H1 (cell line): ENCODE data around the gene RFPL1. TPM values are rescaled to one million over a fixed set of nuclear protein-coding genes. Genes with fewer than 3 reads are reported as not detected.

Source experiments
- CTCF ChIA-PET: fragments of 300-600 bp; sonication (Branson Sonifier 250); formaldehyde crosslinking; loops from one replicate; lab custom pipeline; 2021; ENCODE audit not compliant: partially characterized antibody; lab: Charles Lee
- POLR2A ChIA-PET: fragments of 300-600 bp; sonication (Branson Sonifier 250); formaldehyde crosslinking; loops from one replicate; lab custom pipeline; 2021; ENCODE audit warnings: inconsistent platforms; ENCODE audit not compliant: partially characterized antibody; lab: Charles Lee
- DNase-seq, 2 experiments: peaks; one replicate each; pipeline versions ENCODE4 v3.0.0 to v3.0.0-alpha.2; 2010 to 2022; ENCODE audit warnings: low spot score in 2 of 2, low read depth in 1 of 2, mixed read lengths in 1 of 2
- FAIRE-seq: peaks from 2 replicates; lab custom pipeline; 2011; peaks lifted over from hg19 to GRCh38; lab: Jason Lieb, UNC
- H2AFZ ChIP-seq: 2 replicates; pipeline ENCODE4 v1.8.1; 2012; ENCODE audit warnings: low read length, inconsistent platforms
- H2AK5ac ChIP-seq: 2 replicates; pipeline ENCODE4 v1.6.1; 2013; ENCODE audit warnings: low read depth, low read length
- H2BK120ac ChIP-seq: replicated peaks from 2 replicates; pipeline ENCODE3; 2013; ENCODE audit warnings: low read depth, low read length, inconsistent platforms
- H2BK12ac ChIP-seq: 2 replicates; pipeline ENCODE4 v1.6.1; 2013; ENCODE audit warnings: low read depth, low read length
- H2BK15ac ChIP-seq: 2 replicates; pipeline ENCODE4 v1.6.1; 2013; ENCODE audit warnings: low read length
- H2BK20ac ChIP-seq: 2 replicates; pipeline ENCODE4 v1.6.1; 2013; ENCODE audit warnings: low read length
- H2BK5ac ChIP-seq: 2 replicates; pipeline ENCODE4 v1.6.1; 2013; ENCODE audit warnings: low read depth, low read length
- H3K14ac ChIP-seq: 2 replicates; pipeline ENCODE4 v1.6.1; 2013; ENCODE audit warnings: inconsistent platforms; ENCODE audit not compliant: insufficient read length
- H3K18ac ChIP-seq: 2 replicates; pipeline ENCODE4 v1.6.1; 2013; ENCODE audit warnings: low read length; ENCODE audit errors: extremely low read depth
- H3K23ac ChIP-seq: 2 replicates; pipeline ENCODE4 v1.6.1; 2013; ENCODE audit warnings: inconsistent platforms; ENCODE audit not compliant: insufficient read length
- H3K23me2 ChIP-seq: 2 replicates; pipeline ENCODE4 v1.6.1; 2013; ENCODE audit warnings: low read depth, low read length
- H3K27ac ChIP-seq: 2 replicates; pipeline ENCODE4 v1.6.1; 2011; ENCODE audit warnings: low read depth, low read length, inconsistent platforms
- H3K27me3 ChIP-seq, 4 experiments: replicated peaks in 1 of 4; 1 replicate in 1 of 4; 2 replicates in 3 of 4; pipeline versions ENCODE4 v1.6.1 to v1.8.1; 2011 to 2013; ENCODE audit warnings: low read length in 3 of 4, mild to moderate bottlenecking in 3 of 4, inconsistent platforms in 2 of 4, mixed read lengths in 2 of 4, moderate library complexity in 1 of 4; ENCODE audit not compliant: control insufficient read depth in 3 of 4, insufficient read depth in 3 of 4; ENCODE audit errors: extremely low read depth in 1 of 4
- H3K36me3 ChIP-seq, 4 experiments: 2 replicates each; pipeline versions ENCODE4 v1.6.1 to v1.8.1; 2011 to 2013; ENCODE audit warnings: mild to moderate bottlenecking in 4 of 4, low read length in 3 of 4, moderate library complexity in 2 of 4, control low read depth in 1 of 4, inconsistent platforms in 1 of 4; ENCODE audit not compliant: insufficient read depth in 4 of 4, control insufficient read depth in 2 of 4
- H3K4ac ChIP-seq: replicated peaks from 2 replicates; pipeline ENCODE3; 2013; ENCODE audit warnings: low read length, low read depth, mixed read lengths, inconsistent platforms; ENCODE audit not compliant: insufficient read length
- H3K4me1 ChIP-seq, 4 experiments: replicated peaks in 1 of 4; 1 replicate in 1 of 4; 2 replicates in 3 of 4; pipeline versions ENCODE4 v1.6.1 to v1.8.1; 2011 to 2013; ENCODE audit warnings: low read length in 3 of 4, inconsistent platforms in 2 of 4, mixed read lengths in 1 of 4; ENCODE audit not compliant: insufficient read depth in 4 of 4, control insufficient read depth in 3 of 4
- H3K4me2 ChIP-seq, 2 experiments: 2 replicates each; pipeline versions ENCODE4 v1.6.1 to v1.8.1; 2011 to 2013; ENCODE audit warnings: low read depth in 2 of 2, low read length in 2 of 2, control low read depth in 1 of 2, inconsistent platforms in 1 of 2, mild to moderate bottlenecking in 1 of 2; ENCODE audit not compliant: insufficient read depth in 1 of 2
- H3K4me3 ChIP-seq, 4 experiments: fragments of 200-600, 300-600 bp in 1 of 4; sonication (generic), shearing (Covaris generic), sonication (Bioruptor Twin) in 1 of 4; 2 replicates each; pipeline versions ENCODE4 v1.5.1 to v1.8.1; 2011 to 2016; ENCODE audit warnings: low read length in 4 of 4, low read depth in 3 of 4, control low read depth in 2 of 4, inconsistent platforms in 2 of 4, mild to moderate bottlenecking in 2 of 4, mixed read lengths in 1 of 4, moderate library complexity in 1 of 4; ENCODE audit not compliant: insufficient read depth in 2 of 4; ENCODE audit errors: extremely low read depth in 1 of 4
- H3K56ac ChIP-seq: replicated peaks from 2 replicates; pipeline ENCODE3; 2013; ENCODE audit warnings: low read depth, mild to moderate bottlenecking, mixed read lengths, low read length, inconsistent platforms; ENCODE audit not compliant: insufficient read length
- H3K79me1 ChIP-seq: 2 replicates; pipeline ENCODE4 v1.6.1; 2013; ENCODE audit warnings: low read depth, low read length, control low read depth
- H3K79me2 ChIP-seq, 2 experiments: 2 replicates each; pipeline versions ENCODE4 v1.6.1 to v1.8.1; 2012 to 2013; ENCODE audit warnings: low read length in 2 of 2, mild to moderate bottlenecking in 2 of 2, inconsistent platforms in 1 of 2; ENCODE audit not compliant: insufficient read depth in 2 of 2, control insufficient read depth in 1 of 2
- H3K9ac ChIP-seq, 4 experiments: replicated peaks in 1 of 4; 1 replicate in 1 of 4; 2 replicates in 3 of 4; pipeline versions ENCODE4 v1.6.1 to v1.8.1; 2011 to 2013; ENCODE audit warnings: low read depth in 3 of 4, low read length in 3 of 4, control low read depth in 2 of 4, mild to moderate bottlenecking in 2 of 4, moderate library complexity in 2 of 4, inconsistent platforms in 1 of 4; ENCODE audit errors: extremely low read depth in 1 of 4
- H3K9me3 ChIP-seq, 2 experiments: 2 replicates each; pipeline versions ENCODE4 v1.6.1 to v1.8.1; 2012 to 2013; ENCODE audit warnings: mild to moderate bottlenecking in 2 of 2, moderate library complexity in 2 of 2, control low read depth in 1 of 2, inconsistent platforms in 1 of 2, low read depth in 1 of 2, low read length in 1 of 2, mixed read lengths in 1 of 2; ENCODE audit not compliant: insufficient read depth in 2 of 2
- H4K20me1 ChIP-seq, 2 experiments: replicated peaks in 1 of 2; 2 replicates each; pipeline versions ENCODE3 to v1.8.1; 2011 to 2013; ENCODE audit warnings: inconsistent platforms in 2 of 2, low read length in 2 of 2, mild to moderate bottlenecking in 1 of 2; ENCODE audit not compliant: insufficient read depth in 2 of 2, control insufficient read depth in 1 of 2
- H4K5ac ChIP-seq: 2 replicates; pipeline ENCODE4 v1.6.1; 2013; ENCODE audit warnings: low read length, low read depth, mixed read lengths, inconsistent platforms; ENCODE audit not compliant: insufficient read length
- H4K8ac ChIP-seq: 2 replicates; pipeline ENCODE4 v1.8.0; 2013; ENCODE audit warnings: mild to moderate bottlenecking, moderate library complexity, low read length, inconsistent platforms; ENCODE audit not compliant: insufficient read depth; ENCODE audit errors: extremely low read depth
- H4K91ac ChIP-seq: replicated peaks from 2 replicates; pipeline ENCODE3; 2013; ENCODE audit warnings: low read length, mixed read lengths, inconsistent platforms; ENCODE audit not compliant: insufficient read length
- CHD2 ChIP-seq: IDR thresholded peaks from 2 replicates; pipeline ENCODE4 v1.6.1; 2012; ENCODE audit warnings: low read length, improper control_type of control experiment
- CTBP2 ChIP-seq: IDR thresholded peaks from 2 replicates; pipeline ENCODE4 v1.7.0; 2011; ENCODE audit warnings: borderline replicate concordance, mild to moderate bottlenecking, moderate library complexity, mixed read lengths, low read length; ENCODE audit not compliant: insufficient read depth, insufficient read length
- JUN ChIP-seq: IDR thresholded peaks from 2 replicates; pipeline ENCODE4 v1.6.1; 2011; ENCODE audit warnings: low read depth, mild to moderate bottlenecking, improper control_type of control experiment, low read length
- NANOG ChIP-seq: IDR thresholded peaks from 2 replicates; pipeline ENCODE4 v1.6.1; 2011; ENCODE audit warnings: low read length, low read depth, mild to moderate bottlenecking, inconsistent platforms; ENCODE audit not compliant: insufficient read depth, poor library complexity, severe bottlenecking
- POLR2A ChIP-seq, 2 experiments: IDR thresholded peaks; 1 replicate in 1 of 2; 2 replicates in 1 of 2; pipeline ENCODE4 v1.6.1; 2011; ENCODE audit warnings: low read depth in 2 of 2, low read length in 2 of 2, mild to moderate bottlenecking in 2 of 2; ENCODE audit errors: control extremely low read depth in 1 of 2
- RXRA ChIP-seq: IDR thresholded peaks from 2 replicates; pipeline ENCODE4 v1.6.1; 2011; ENCODE audit warnings: low read depth, mild to moderate bottlenecking, low read length, moderate library complexity; ENCODE audit not compliant: insufficient read depth
- SIN3A ChIP-seq, 2 experiments: IDR thresholded peaks in 1 of 2; conservative IDR thresholded peaks in 1 of 2; 2 replicates each; pipeline ENCODE4 v1.6.1; 2011 to 2012; ENCODE audit warnings: low read length in 2 of 2, improper control_type of control experiment in 1 of 2, low read depth in 1 of 2, mild to moderate bottlenecking in 1 of 2
- SIRT6 ChIP-seq: IDR thresholded peaks from one replicate; pipeline ENCODE4 v1.7.1; 2012; ENCODE audit warnings: low read length, inconsistent platforms
- SIX5 ChIP-seq: IDR thresholded peaks from 2 replicates; pipeline ENCODE4 v1.6.1; 2011; ENCODE audit warnings: mild to moderate bottlenecking, low read depth, low read length
- SP1 ChIP-seq: IDR thresholded peaks from 2 replicates; pipeline ENCODE4 v1.6.1; 2011; ENCODE audit warnings: low read depth, low read length
- SUZ12 ChIP-seq: fragments of 200-600 bp; sonication (generic); IDR thresholded peaks from 2 replicates; pipeline ENCODE4 v1.6.1; 2012; ENCODE audit warnings: mild to moderate bottlenecking, inconsistent platforms, low read length, moderate library complexity, mixed read lengths
- WGBS, 2 experiments: shearing (Covaris generic) in 1 of 2; methylation state at CpG; one replicate each; pipeline versions ENCODE4 v1.1.6 to v1.1.7; 2013 to 2015; ENCODE audit warnings: low lambda C conversion rate in 2 of 2, mixed read lengths in 2 of 2, inconsistent platforms in 1 of 2, low coverage in 1 of 2, missing lambda C conversion rate in 1 of 2; ENCODE audit not compliant: insufficient replicate concordance in 2 of 2, insufficient coverage in 1 of 2, insufficient read length in 1 of 2; ENCODE audit errors: extremely low coverage in 1 of 2, missing lambda C conversion rate in 1 of 2; 5-methylcytosine and 5-hydroxymethylcytosine counted together
- polyA plus RNA-seq, 7 experiments: library from polyadenylated mRNA; depleted of rRNA in 3 of 7; stranded (reverse) in 5 of 7; unstranded in 2 of 7; fragments of >200 nt in 5 of 7; fragments of 200-250 nt in 2 of 7; gene quantifications; 1 replicate in 5 of 7; 2 replicates in 1 of 7; 4 replicates in 1 of 7; pipeline versions ENCODE4 v1.2.1 to v1.2.3, GENCODE V29; 2011 to 2013; ENCODE audit warnings: missing spikeins in 2 of 7, mixed read lengths in 2 of 7
- total RNA-seq: library from RNA; stranded (reverse); fragmentation: NEBNext Ultra II Directional; extraction: Animal tissue kit (Norgen Biotek cat#: 25700); gene quantifications from 2 replicates; pipeline ENCODE4 v1.2.1, GENCODE V29; 2021
- TF ChIP-seq, protein P1 (sequence below), 3 experiments: IDR thresholded peaks; 1 replicate in 2 of 3; 2 replicates in 1 of 3; pipeline versions ENCODE4 v1.5.1 to v1.6.1; 2011; ENCODE audit warnings: low read length in 3 of 3, mild to moderate bottlenecking in 3 of 3, inconsistent platforms in 2 of 3, low read depth in 1 of 3, moderate library complexity in 1 of 3; ENCODE audit not compliant: insufficient read depth in 1 of 3; ENCODE audit errors: control extremely low read depth in 1 of 3

The RFPL1 gene
- total and polyA plus RNA-seq, 2 of the 8 experiments (the other 6 are each of a cell fraction or from before 2014, with no cell fraction given): not detected

DNA sequence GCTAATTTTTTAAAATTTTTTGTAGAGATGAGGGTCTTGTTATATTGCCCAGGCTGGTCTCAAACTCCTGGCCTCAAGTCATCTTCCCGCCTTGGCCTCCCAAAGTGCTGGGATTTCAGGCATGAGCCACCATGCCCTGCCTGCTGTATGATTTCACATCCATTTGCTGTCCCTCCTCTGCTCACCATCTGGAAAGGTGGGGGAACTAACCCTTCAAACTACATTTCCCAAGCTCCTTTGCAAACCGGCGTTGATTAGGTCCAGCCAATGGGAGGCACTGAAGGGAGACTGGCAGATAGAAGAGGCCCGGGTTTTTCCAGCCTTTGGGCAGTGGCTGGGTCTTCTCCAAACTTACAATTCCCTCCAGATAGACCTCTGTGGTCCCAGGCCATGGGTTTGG, 19.3 kb downstream of the RFPL1 start:
- Histone ChIP-seq H4K5ac (no peak overlapping the region), H2BK120ac (no peak overlapping the region), H3K4ac (no peak overlapping the region), H3K36me3 (no peaks in the 10 kb centered on the region), H3K27me3 (no peaks in the 10 kb centered on the region), H2AFZ (peak overlapping the region; percentile 76; the same call in 1 of the 2 replicates), H3K4me1 (no peaks in the 10 kb centered on the region; a peak in 2 of 7 replicates), H3K79me1 (no peaks in the 10 kb centered on the region), H3K9ac (no peak overlapping the region), H3K4me3 (no peak overlapping the region), H3K14ac (no peak overlapping the region), H3K9me3 (no peaks in the 10 kb centered on the region), H2BK5ac (no peak overlapping the region), H2BK12ac (no peak overlapping the region), H4K20me1 (no peaks in the 10 kb centered on the region), H3K27ac (no peak overlapping the region), H2BK20ac (no peak overlapping the region), H2AK5ac (no peak overlapping the region), H4K91ac (no peak overlapping the region), H2BK15ac (no peak overlapping the region), H3K56ac (no peak overlapping the region), H3K4me2 (no peak overlapping the region), H3K23me2 (no peaks in the 10 kb centered on the region), H3K79me2 (no peaks in the 10 kb centered on the region), H3K23ac (no peak overlapping the region), H3K18ac (no peak overlapping the region), H4K8ac (no peak overlapping the region)
- peak in 1 of 2 experiments; percentile 70 for DNase-seq
- ChIA-PET CTCF (interaction anchor here (0.6 to 7.0 kb wide), 4 partner anchors 13 to 649 kb away, joined by 3 to 39 read pairs (median 5); no protein-coding TSS in a partner anchor), POLR2A (interaction anchor here (0.7 to 1.1 kb wide), 3 partner anchors 22 to 122 kb away, joined by 3 read pairs; partner anchors contain the start of gene NEFH)
- FAIRE-seq: peak; percentile 87
- WGBS, 2 experiments: 11% methylated on average over 4 of the region's 4 CpGs; no CpG with 5 or more reads in 1 of the 2 experiments
- TF ChIP-seq CHD2 (no peak), CTBP2 (no peak), NANOG (no peak), SIX5 (peak; percentile 74), RXRA (no peak), JUN (no peak), SIRT6 (no peak), SUZ12 (no peak), SP1 (0 out of 2 replicates have a peak, but pooled peaks have one; percentile 20), POLR2A (IDR thresholded peaks at IDR 0.05; ENCODE audit: control extremely low read depth in 1 of 2, low read depth in 2 of 2, low read length in 2 of 2) (no peak), SIN3A (conservative IDR thresholded peaks at IDR 0.05 in 1 of 2, IDR thresholded peaks at IDR 0.05 in 1 of 2; ENCODE audit: low read depth in 1 of 2, low read length in 2 of 2) (no peak)
- TF ChIP-seq, protein P1, sequence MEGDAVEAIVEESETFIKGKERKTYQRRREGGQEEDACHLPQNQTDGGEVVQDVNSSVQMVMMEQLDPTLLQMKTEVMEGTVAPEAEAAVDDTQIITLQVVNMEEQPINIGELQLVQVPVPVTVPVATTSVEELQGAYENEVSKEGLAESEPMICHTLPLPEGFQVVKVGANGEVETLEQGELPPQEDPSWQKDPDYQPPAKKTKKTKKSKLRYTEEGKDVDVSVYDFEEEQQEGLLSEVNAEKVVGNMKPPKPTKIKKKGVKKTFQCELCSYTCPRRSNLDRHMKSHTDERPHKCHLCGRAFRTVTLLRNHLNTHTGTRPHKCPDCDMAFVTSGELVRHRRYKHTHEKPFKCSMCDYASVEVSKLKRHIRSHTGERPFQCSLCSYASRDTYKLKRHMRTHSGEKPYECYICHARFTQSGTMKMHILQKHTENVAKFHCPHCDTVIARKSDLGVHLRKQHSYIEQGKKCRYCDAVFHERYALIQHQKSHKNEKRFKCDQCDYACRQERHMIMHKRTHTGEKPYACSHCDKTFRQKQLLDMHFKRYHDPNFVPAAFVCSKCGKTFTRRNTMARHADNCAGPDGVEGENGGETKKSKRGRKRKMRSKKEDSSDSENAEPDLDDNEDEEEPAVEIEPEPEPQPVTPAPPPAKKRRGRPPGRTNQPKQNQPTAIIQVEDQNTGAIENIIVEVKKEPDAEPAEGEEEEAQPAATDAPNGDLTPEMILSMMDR (IDR thresholded peaks at IDR 0.05; ENCODE audit: control extremely low read depth in 1 of 3, insufficient read depth in 1 of 3, low read depth in 1 of 3, low read length in 3 of 3): no peak
